ENCODE results near the gene CDH22.

- no peak for TF ChIP-seq CTCF (conservative IDR thresholded peaks at IDR 0.05; ENCODE audit: low read depth in 2 of 2)
- no peak for TF ChIP-seq REST (IDR thresholded peaks at IDR 0.05; ENCODE audit: unreplicated experiment)
- no peak for TF ChIP-seq JUNB (IDR thresholded peaks at IDR 0.05; ENCODE audit: unreplicated experiment)
- TF ChIP-seq POLR2AphosphoS5 (IDR thresholded peaks at IDR 0.05; ENCODE audit: low read depth), result no peak
- no peak for TF ChIP-seq EZH2 (IDR thresholded peaks at IDR 0.05; ENCODE audit: low read depth, unreplicated experiment)
- no peak for TF ChIP-seq EZH2phosphoT487 (IDR thresholded peaks at IDR 0.05; ENCODE audit: unreplicated experiment)
- TF ChIP-seq ZNF462 (CRISPR knock-in tag; IDR thresholded peaks at IDR 0.05), result no peak
- no peak for TF ChIP-seq ETS1 (IDR thresholded peaks at IDR 0.05)
- no peak for TF ChIP-seq ZNF331 (CRISPR knock-in tag; IDR thresholded peaks at IDR 0.05; ENCODE audit: low read depth)
- TF ChIP-seq CREB1 (CRISPR knock-in tag; IDR thresholded peaks at IDR 0.05; ENCODE audit: low read depth), result no peak
- TF ChIP-seq STAT1 (IDR thresholded peaks at IDR 0.05; ENCODE audit: unreplicated experiment), result no peak
- no peak for TF ChIP-seq NANOG (IDR thresholded peaks at IDR 0.05; ENCODE audit: borderline replicate concordance)
- TF ChIP-seq ZNF114 (CRISPR knock-in tag; IDR thresholded peaks at IDR 0.05), result no peak
Observed at GRCh38 chr20:46127396-46128010, 180.8 kb downstream of the CDH22 start.

Measured in GM23338 (cell line).